Kidney glomerular epithelial cell (primary cell): Measurements from ENCODE around the gene SCN2A.

Source experiments
- DNase-seq: peaks from one replicate; lab custom pipeline; 2025; lab: John Stamatoyannopoulos, UW

Gene SCN2A

GRCh38 chr2:165420231-165420630, 181.0 kb downstream of the SCN2A start:
- no peak for DNase-seq

- no peak for DNase-seq
Measured at GRCh38 chr2:165423081-165423480, 183.9 kb downstream of the SCN2A start.

GRCh38 chr2:165425556-165425955, 186.3 kb downstream of the SCN2A start:
- DNase-seq: no peak

GRCh38 chr2:165427686-165428085, 188.5 kb downstream of the SCN2A start:
- no peak for DNase-seq

GRCh38 chr2:165428926-165429325, 189.7 kb downstream of the SCN2A start:
- DNase-seq: no peak

- DNase-seq: no peak
Measured at GRCh38 chr2:165431014-165431413, 191.8 kb downstream of the SCN2A start.

- no peak for DNase-seq
Measured at GRCh38 chr2:165432234-165432966, 193.2 kb downstream of the SCN2A start.

- no peak for DNase-seq
Measured at GRCh38 chr2:165434865-165435496, 195.8 kb downstream of the SCN2A start.

- no peak for DNase-seq
Measured at GRCh38 chr2:165435611-165436010, 196.4 kb downstream of the SCN2A start.

GRCh38 chr2:165436559-165436958, 197.3 kb downstream of the SCN2A start:
- no peak for DNase-seq

GRCh38 chr2:165440367-165440766, 201.2 kb downstream of the SCN2A start:
- no peak for DNase-seq
